IMR-90 (cell line): ENCODE data around the gene MSH2. TPM values are rescaled to one million over a fixed set of nuclear protein-coding genes. Genes with fewer than 3 reads are reported as not detected.

Experiments
- ATAC-seq: fragments of 200-7000 bp; cut with Tn5 transposase; 2 replicates; pipeline ENCODE4 v1.9.1; 2020; ENCODE audit warnings: low read depth, mild to moderate bottlenecking, moderate library complexity
- BruUV-seq: library from RNA; stranded (reverse); fragments of 400-500 nt; replicated peaks from 2 replicates; lab custom pipeline; 2021; lab: Mats Ljungman, UMichigan
- CTCF ChIA-PET: fragments of 300-600 bp; formaldehyde crosslinking; extraction: SDS; loops from one replicate; lab custom pipeline; 2021; ENCODE audit warnings: antibody characterized with exemption; lab: Yijun Ruan, JAX
- POLR2A ChIA-PET: fragments of 300-600 bp; sonication (Branson Sonifier 250); formaldehyde crosslinking; loops from one replicate; lab custom pipeline; 2022; ENCODE audit warnings: antibody characterized with exemption; ENCODE audit not compliant: unreplicated experiment; lab: Charles Lee
- DNase-seq: peaks from one replicate; pipeline ENCODE4 v3.0.0; 2013
- H2AFZ ChIP-seq: replicated peaks from 2 replicates; pipeline ENCODE3; 2013; ENCODE audit warnings: low read length, mild to moderate bottlenecking; ENCODE audit not compliant: poor library complexity
- H2AK5ac ChIP-seq: 2 replicates; pipeline ENCODE4 v1.6.1; 2013; ENCODE audit warnings: low read depth, low read length, inconsistent platforms
- H2AK9ac ChIP-seq: replicated peaks from 2 replicates; pipeline ENCODE3; 2013; ENCODE audit warnings: mild to moderate bottlenecking, low read depth, low read length, moderate library complexity; ENCODE audit not compliant: poor library complexity
- H2BK120ac ChIP-seq: 2 replicates; pipeline ENCODE4 v1.6.1; 2013; ENCODE audit warnings: low read depth, low read length, inconsistent platforms
- H2BK15ac ChIP-seq: 3 replicates; pipeline ENCODE4 v1.6.1; 2013; ENCODE audit warnings: low read depth, low read length, inconsistent platforms
- H2BK20ac ChIP-seq: 2 replicates; pipeline ENCODE4 v1.6.1; 2013; ENCODE audit warnings: low read depth, mild to moderate bottlenecking, inconsistent platforms, low read length, moderate library complexity
- H2BK5ac ChIP-seq: 2 replicates; pipeline ENCODE4 v1.6.1; 2013; ENCODE audit warnings: mild to moderate bottlenecking, low read depth, low read length, inconsistent platforms; ENCODE audit not compliant: poor library complexity, severe bottlenecking
- H3K14ac ChIP-seq: replicated peaks from 2 replicates; pipeline ENCODE4 v1.6.1; 2013; ENCODE audit warnings: low read depth, low read length, inconsistent platforms
- H3K18ac ChIP-seq: 2 replicates; pipeline ENCODE4 v1.6.1; 2013; ENCODE audit warnings: low read depth, low read length, control low read depth
- H3K23ac ChIP-seq: 2 replicates; pipeline ENCODE4 v1.6.1; 2013; ENCODE audit warnings: low read depth, low read length, inconsistent platforms
- H3K27ac ChIP-seq: 2 replicates; pipeline ENCODE4 v1.5.1; 2013; ENCODE audit warnings: mild to moderate bottlenecking, control low read depth, low read length; ENCODE audit not compliant: insufficient read depth
- H3K27me3 ChIP-seq: 2 replicates; pipeline ENCODE4 v1.6.1; 2013; ENCODE audit warnings: low read length; ENCODE audit not compliant: control insufficient read depth, insufficient read depth
- H3K36me3 ChIP-seq: 2 replicates; pipeline ENCODE4 v1.6.1; 2013; ENCODE audit warnings: low read length, mixed read lengths; ENCODE audit not compliant: control insufficient read depth, insufficient read depth
- H3K4ac ChIP-seq: 2 replicates; pipeline ENCODE4 v1.6.1; 2013; ENCODE audit warnings: low read depth, low read length, inconsistent platforms
- H3K4me1 ChIP-seq: 2 replicates; pipeline ENCODE4 v1.6.1; 2013; ENCODE audit warnings: low read length, mixed read lengths; ENCODE audit not compliant: control insufficient read depth, insufficient read depth
- H3K4me2 ChIP-seq: 2 replicates; pipeline ENCODE4 v1.6.1; 2013; ENCODE audit warnings: low read depth, mild to moderate bottlenecking, control low read depth, low read length, moderate library complexity
- H3K4me3 ChIP-seq: 2 replicates; pipeline ENCODE4 v1.5.1; 2013; ENCODE audit warnings: low read depth, mild to moderate bottlenecking, control low read depth, low read length, moderate library complexity; ENCODE audit not compliant: insufficient read depth
- H3K56ac ChIP-seq: 2 replicates; pipeline ENCODE4 v1.6.1; 2013; ENCODE audit warnings: low read length, inconsistent platforms; ENCODE audit not compliant: insufficient read depth; ENCODE audit errors: extremely low read depth
- H3K79me1 ChIP-seq, 2 experiments: 2 replicates each; pipeline ENCODE4 v1.6.1; 2013; ENCODE audit warnings: low read length in 2 of 2, inconsistent platforms in 1 of 2, low read depth in 1 of 2
- H3K9ac ChIP-seq: 2 replicates; pipeline ENCODE4 v1.6.1; 2013; ENCODE audit warnings: low read depth, low read length, control low read depth
- H3K9me1 ChIP-seq: 2 replicates; pipeline ENCODE4 v1.6.1; 2013; ENCODE audit warnings: low read length, inconsistent platforms; ENCODE audit not compliant: insufficient read depth
- H3K9me3 ChIP-seq: 2 replicates; pipeline ENCODE4 v1.6.1; 2013; ENCODE audit warnings: low read length; ENCODE audit not compliant: control insufficient read depth, insufficient read depth
- H4K20me1 ChIP-seq: 2 replicates; pipeline ENCODE4 v1.6.1; 2013; ENCODE audit warnings: low read length, inconsistent platforms; ENCODE audit not compliant: insufficient read depth
- H4K5ac ChIP-seq: 2 replicates; pipeline ENCODE4 v1.6.1; 2013; ENCODE audit warnings: mild to moderate bottlenecking, low read depth, low read length, control low read depth
- H4K8ac ChIP-seq, 2 experiments: 2 replicates each; pipeline ENCODE4 v1.6.1; 2013; ENCODE audit warnings: low read depth in 2 of 2, low read length in 2 of 2, control low read depth in 1 of 2, inconsistent platforms in 1 of 2
- H4K91ac ChIP-seq: 2 replicates; pipeline ENCODE4 v1.6.1; 2013; ENCODE audit warnings: low read depth, low read length, inconsistent platforms; ENCODE audit not compliant: insufficient read depth
- CEBPB ChIP-seq: IDR thresholded peaks from 2 replicates; pipeline ENCODE4 v1.6.1; 2012; ENCODE audit warnings: low read depth, low read length, improper control_type of control experiment
- CHD1 ChIP-seq: IDR thresholded peaks from 2 replicates; pipeline ENCODE4 v1.6.1; 2012; ENCODE audit warnings: low read depth, low read length, improper control_type of control experiment
- FOS ChIP-seq: fragments of 150-350 bp; IDR thresholded peaks from 2 replicates; pipeline ENCODE4 v1.6.1; 2016; ENCODE audit warnings: low read depth, low read length
- MAFK ChIP-seq: IDR thresholded peaks from 2 replicates; pipeline ENCODE4 v1.6.1; 2012; ENCODE audit warnings: low read depth, low read length, improper control_type of control experiment
- MAZ ChIP-seq: IDR thresholded peaks from 2 replicates; pipeline ENCODE4 v1.6.1; 2012; ENCODE audit warnings: low read depth, mild to moderate bottlenecking, low read length, improper control_type of control experiment, moderate library complexity, borderline replicate concordance
- MXI1 ChIP-seq: IDR thresholded peaks from 2 replicates; pipeline ENCODE4 v1.6.1; 2012; ENCODE audit warnings: low read depth, mild to moderate bottlenecking, low read length, moderate library complexity, borderline replicate concordance
- NFE2L2 ChIP-seq: fragments of 150-350 bp; IDR thresholded peaks from 2 replicates; pipeline ENCODE4 v1.6.1; 2016; ENCODE audit warnings: low read depth, mild to moderate bottlenecking, low read length
- RCOR1 ChIP-seq: IDR thresholded peaks from 2 replicates; pipeline ENCODE4 v1.6.1; 2012; ENCODE audit warnings: mild to moderate bottlenecking, low read length, improper control_type of control experiment; ENCODE audit not compliant: insufficient replicate concordance
- SMC3 ChIP-seq: fragments of 150-350 bp; IDR thresholded peaks from 2 replicates; pipeline ENCODE4 v1.6.1; 2016; ENCODE audit warnings: low read depth, mild to moderate bottlenecking, antibody characterized with exemption, low read length, moderate library complexity
- whole genome bisulfite sequencing, 2 experiments: methylation state at CpG; one replicate each; pipeline versions ENCODE4 v1.1.5 to v1.1.7; 2013; ENCODE audit warnings: missing lambda C conversion rate in 2 of 2; ENCODE audit not compliant: insufficient read length in 1 of 2; ENCODE audit errors: extremely low coverage in 2 of 2; 5-methylcytosine and 5-hydroxymethylcytosine counted together
- dilution Hi-C: fragments of 300-500 bp; cut with HindIII; formaldehyde crosslinking; loops from one replicate; pipeline ENCODE4 v1.14.3; 2018; ENCODE audit warnings: low sequenced_read_pairs; ENCODE audit not compliant: unreplicated experiment
- in situ Hi-C: fragments of 300-500 bp; cut with MboI; formaldehyde crosslinking; loops from 3 replicates; pipeline ENCODE4 v1.14.3; 2019; ENCODE audit warnings: low sequenced_read_pairs, inconsistent platforms, mixed read lengths
- intact Hi-C: fragments of 100-400 bp; cut with micrococcal nuclease; formaldehyde crosslinking; loops from 2 replicates; pipeline ENCODE4 v1.10.0; 2022
- polyA plus RNA-seq, 3 experiments: library from polyadenylated mRNA; depleted of rRNA; stranded (reverse); fragments of >200 nt; gene quantifications; 2 replicates each; pipeline ENCODE4 v1.2.3, GENCODE V29; 2012; ENCODE audit warnings: low replicate concordance in 1 of 3
- total RNA-seq: library from RNA; depleted of rRNA; stranded (reverse); fragments of >200 nt; gene quantifications from 2 replicates; pipeline ENCODE4 v1.2.3, GENCODE V29; 2012
- TF ChIP-seq, protein P1 (sequence below): fragments of 150-350 bp; IDR thresholded peaks from 2 replicates; pipeline ENCODE4 v1.6.1; 2017; ENCODE audit warnings: mild to moderate bottlenecking, antibody characterized with exemption, low read length, low read depth
- TF ChIP-seq, protein P2 (sequence below): fragments of 150-350 bp; IDR thresholded peaks from 2 replicates; pipeline ENCODE4 v1.6.1; 2016; ENCODE audit warnings: low read depth, mild to moderate bottlenecking, low read length, moderate library complexity, borderline replicate concordance

MSH2 gene
- total and polyA plus RNA-seq, 2 of the 4 experiments (the other 2 are of a cell fraction): 13.8 to 22.6 TPM

DNA sequence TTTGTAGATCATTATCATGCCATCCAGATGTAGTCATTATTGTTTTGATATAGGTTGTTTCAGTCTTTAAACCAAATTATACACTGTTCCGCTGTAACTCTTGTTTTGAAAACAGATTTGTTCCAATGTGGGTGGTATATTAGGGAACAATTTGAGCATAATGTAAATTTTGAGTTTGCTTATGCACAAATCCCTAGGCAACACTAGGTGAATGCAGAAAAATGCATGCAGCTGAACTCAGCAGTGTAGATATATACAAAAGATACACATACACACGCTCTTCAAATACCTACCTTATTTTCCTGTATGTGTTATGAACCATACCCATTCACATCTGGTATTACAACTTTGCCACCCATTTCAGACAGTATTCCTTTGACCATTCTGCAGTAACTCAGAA lies 35.8 kb downstream of the MSH2 start:
- in situ Hi-C loops: loop anchor here (5.0 kb wide), 1 partner anchor 329 kb away; no protein-coding TSS in a partner anchor
- Histone ChIP-seq H3K18ac (no peak overlapping the region), H2AK9ac (no peak overlapping the region), H2AFZ (no peak overlapping the region), H4K5ac (no peak overlapping the region), H3K56ac (no peak overlapping the region), H3K79me1 (peaks cover 3 to 5% of the 10 kb centered on the region in 2 experiments; a peak in 2 of 4 replicates), H2BK20ac (no peak overlapping the region), H2AK5ac (no peak overlapping the region), H2BK120ac (no peak overlapping the region), H3K14ac (no peak overlapping the region), H3K23ac (no peak overlapping the region), H3K4me2 (no peak overlapping the region), H3K9me3 (no peaks in the 10 kb centered on the region), H2BK5ac (no peak overlapping the region), H4K91ac (no peak overlapping the region), H3K27me3 (no peaks in the 10 kb centered on the region), H3K4me3 (no peak overlapping the region), H3K4ac (no peak overlapping the region), H4K20me1 (no peaks in the 10 kb centered on the region), H3K9me1 (no peaks in the 10 kb centered on the region), H3K36me3 (peaks cover 3% of the 10 kb centered on the region; the same call in 1 of the 2 replicates), H3K9ac (no peak overlapping the region), H3K4me1 (0 out of 2 replicates have a peak, but pooled peaks cover 2% of the 10 kb centered on the region), H3K27ac (no peak overlapping the region), H4K8ac (no peak overlapping the region), H2BK15ac (no peak overlapping the region)
- WGBS, 2 experiments: no CpG with 5 or more reads among the region's 2 CpGs
- CTCF ChIA-PET: interaction anchor here (2.4 kb wide), 1 partner anchor 328 kb away, joined by 39 read pairs; no protein-coding TSS in a partner anchor
- DNase-seq: no peak
- BruUV-seq: no TSS peak
- intact Hi-C loops: loop anchor here (5.0 kb wide), 1 partner anchor 669 kb away; no protein-coding TSS in a partner anchor
- POLR2A ChIA-PET: interaction anchor here (0.6 kb wide), 1 partner anchor 339 kb away, joined by 4 read pairs; no protein-coding TSS in a partner anchor
- TF ChIP-seq CHD1 (no peak), MAFK (no peak), SMC3 (no peak), MAZ (no peak), FOS (no peak), NFE2L2 (no peak), RCOR1 (no peak), CEBPB (no peak), MXI1 (no peak)
- TF ChIP-seq, protein P1, sequence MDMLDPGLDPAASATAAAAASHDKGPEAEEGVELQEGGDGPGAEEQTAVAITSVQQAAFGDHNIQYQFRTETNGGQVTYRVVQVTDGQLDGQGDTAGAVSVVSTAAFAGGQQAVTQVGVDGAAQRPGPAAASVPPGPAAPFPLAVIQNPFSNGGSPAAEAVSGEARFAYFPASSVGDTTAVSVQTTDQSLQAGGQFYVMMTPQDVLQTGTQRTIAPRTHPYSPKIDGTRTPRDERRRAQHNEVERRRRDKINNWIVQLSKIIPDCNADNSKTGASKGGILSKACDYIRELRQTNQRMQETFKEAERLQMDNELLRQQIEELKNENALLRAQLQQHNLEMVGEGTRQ: no peak
- TF ChIP-seq, protein P2, sequence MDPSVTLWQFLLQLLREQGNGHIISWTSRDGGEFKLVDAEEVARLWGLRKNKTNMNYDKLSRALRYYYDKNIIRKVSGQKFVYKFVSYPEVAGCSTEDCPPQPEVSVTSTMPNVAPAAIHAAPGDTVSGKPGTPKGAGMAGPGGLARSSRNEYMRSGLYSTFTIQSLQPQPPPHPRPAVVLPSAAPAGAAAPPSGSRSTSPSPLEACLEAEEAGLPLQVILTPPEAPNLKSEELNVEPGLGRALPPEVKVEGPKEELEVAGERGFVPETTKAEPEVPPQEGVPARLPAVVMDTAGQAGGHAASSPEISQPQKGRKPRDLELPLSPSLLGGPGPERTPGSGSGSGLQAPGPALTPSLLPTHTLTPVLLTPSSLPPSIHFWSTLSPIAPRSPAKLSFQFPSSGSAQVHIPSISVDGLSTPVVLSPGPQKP: no peak
- ATAC-seq: no peak
- dilution Hi-C loops: no loop called here
